ENCODE measurements around the gene CTNNB1. TPM values are rescaled to one million over a fixed set of nuclear protein-coding genes. Genes with fewer than 3 reads are reported as not detected.

CTNNB1 gene
- total and polyA plus RNA-seq, 2 of the 4 experiments (the other 2 are of a cell fraction), result 364 to 1,677 TPM

GRCh38 chr3:41186297-41186696 is 13.0 kb upstream of the CTNNB1 start:
- Histone ChIP-seq H3K9me3 (ENCODE audit: control insufficient read depth, insufficient read depth, low read length) (no peaks in the 10 kb centered on the region), H4K91ac (ENCODE audit: insufficient read depth, low read depth, low read length) (no peak overlapping the region), H2BK120ac (ENCODE audit: low read depth, low read length) (no peak overlapping the region), H3K27me3 (ENCODE audit: control insufficient read depth, insufficient read depth, low read length) (peaks cover 10% of the 10 kb centered on the region), H3K56ac (ENCODE audit: extremely low read depth, insufficient read depth, low read length) (no peak overlapping the region), H3K4me3 (ENCODE audit: insufficient read depth, low read depth, low read length) (no peak overlapping the region), H3K36me3 (ENCODE audit: control insufficient read depth, insufficient read depth, low read length) (no peaks in the 10 kb centered on the region), H3K9me1 (ENCODE audit: insufficient read depth, low read length) (no peaks in the 10 kb centered on the region), H2AFZ (replicated peaks; ENCODE audit: low read length, poor library complexity) (no peak overlapping the region), H3K4ac (ENCODE audit: low read depth, low read length) (no peak overlapping the region), H3K18ac (ENCODE audit: low read depth, low read length) (no peak overlapping the region), H3K79me1 (ENCODE audit: low read depth in 1 of 2, low read length in 2 of 2) (no peaks in the 10 kb centered on the region), H3K27ac (ENCODE audit: insufficient read depth, low read length) (no peak overlapping the region), H2AK5ac (ENCODE audit: low read depth, low read length) (no peak overlapping the region), H3K23ac (ENCODE audit: low read depth, low read length) (no peak overlapping the region), H2AK9ac (replicated peaks; ENCODE audit: low read depth, low read length, poor library complexity) (no peak overlapping the region), H4K8ac (ENCODE audit: low read depth in 2 of 2, low read length in 2 of 2) (no peak overlapping the region), H2BK15ac (ENCODE audit: low read depth, low read length) (no peak overlapping the region), H3K4me2 (ENCODE audit: low read depth, low read length) (no peak overlapping the region), H2BK20ac (ENCODE audit: low read depth, low read length) (no peak overlapping the region), H3K4me1 (ENCODE audit: control insufficient read depth, insufficient read depth, low read length) (no peaks in the 10 kb centered on the region), H2BK5ac (ENCODE audit: low read depth, low read length, poor library complexity, severe bottlenecking) (no peak overlapping the region), H4K5ac (ENCODE audit: low read depth, low read length) (no peak overlapping the region), H4K20me1 (ENCODE audit: insufficient read depth, low read length) (no peaks in the 10 kb centered on the region), H3K9ac (ENCODE audit: low read depth, low read length) (no peak overlapping the region), H3K14ac (replicated peaks; ENCODE audit: low read depth, low read length) (no peak overlapping the region)
- TF ChIP-seq CEBPB (IDR thresholded peaks at IDR 0.05; ENCODE audit: low read depth, low read length) (no peak), MAZ (IDR thresholded peaks at IDR 0.05; ENCODE audit: borderline replicate concordance, low read depth, low read length) (no peak), CHD1 (IDR thresholded peaks at IDR 0.05; ENCODE audit: low read depth, low read length) (no peak), FOS (IDR thresholded peaks at IDR 0.05; ENCODE audit: low read depth, low read length) (no peak), RAD21 (IDR thresholded peaks at IDR 0.05; ENCODE audit: low read length) (no peak)
- TF ChIP-seq, protein P1, sequence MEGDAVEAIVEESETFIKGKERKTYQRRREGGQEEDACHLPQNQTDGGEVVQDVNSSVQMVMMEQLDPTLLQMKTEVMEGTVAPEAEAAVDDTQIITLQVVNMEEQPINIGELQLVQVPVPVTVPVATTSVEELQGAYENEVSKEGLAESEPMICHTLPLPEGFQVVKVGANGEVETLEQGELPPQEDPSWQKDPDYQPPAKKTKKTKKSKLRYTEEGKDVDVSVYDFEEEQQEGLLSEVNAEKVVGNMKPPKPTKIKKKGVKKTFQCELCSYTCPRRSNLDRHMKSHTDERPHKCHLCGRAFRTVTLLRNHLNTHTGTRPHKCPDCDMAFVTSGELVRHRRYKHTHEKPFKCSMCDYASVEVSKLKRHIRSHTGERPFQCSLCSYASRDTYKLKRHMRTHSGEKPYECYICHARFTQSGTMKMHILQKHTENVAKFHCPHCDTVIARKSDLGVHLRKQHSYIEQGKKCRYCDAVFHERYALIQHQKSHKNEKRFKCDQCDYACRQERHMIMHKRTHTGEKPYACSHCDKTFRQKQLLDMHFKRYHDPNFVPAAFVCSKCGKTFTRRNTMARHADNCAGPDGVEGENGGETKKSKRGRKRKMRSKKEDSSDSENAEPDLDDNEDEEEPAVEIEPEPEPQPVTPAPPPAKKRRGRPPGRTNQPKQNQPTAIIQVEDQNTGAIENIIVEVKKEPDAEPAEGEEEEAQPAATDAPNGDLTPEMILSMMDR (conservative IDR thresholded peaks at IDR 0.05; ENCODE audit: low read depth, low read length), result no peak
- TF ChIP-seq, protein P2, sequence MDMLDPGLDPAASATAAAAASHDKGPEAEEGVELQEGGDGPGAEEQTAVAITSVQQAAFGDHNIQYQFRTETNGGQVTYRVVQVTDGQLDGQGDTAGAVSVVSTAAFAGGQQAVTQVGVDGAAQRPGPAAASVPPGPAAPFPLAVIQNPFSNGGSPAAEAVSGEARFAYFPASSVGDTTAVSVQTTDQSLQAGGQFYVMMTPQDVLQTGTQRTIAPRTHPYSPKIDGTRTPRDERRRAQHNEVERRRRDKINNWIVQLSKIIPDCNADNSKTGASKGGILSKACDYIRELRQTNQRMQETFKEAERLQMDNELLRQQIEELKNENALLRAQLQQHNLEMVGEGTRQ (IDR thresholded peaks at IDR 0.05; ENCODE audit: low read depth, low read length), result no peak
- DNase-seq, result no peak
- WGBS, 2 experiments (ENCODE audit: extremely low coverage in 2 of 2, insufficient read length in 1 of 2), result no CpG with 5 or more reads among the region's 1 CpG
- in situ Hi-C loops (cut with MboI; ENCODE audit: low sequenced_read_pairs) (loop anchor here (25.0 kb wide), 1 partner anchor 849 kb away; no protein-coding TSS in a partner anchor), dilution Hi-C loops (cut with HindIII; ENCODE audit: low sequenced_read_pairs, unreplicated experiment) (no loop called here), intact Hi-C loops (cut with micrococcal nuclease) (no loop called here)
- ATAC-seq (ENCODE audit: low read depth), result no peak
- no TSS peak for BruUV-seq (replicated peaks)
- CTCF ChIA-PET, result no interaction called here
- POLR2A ChIA-PET (ENCODE audit: unreplicated experiment), result no interaction called here
